SK-N-SH treated with all-trans-retinoic acid at 6 μM for 48 hours (cell line): Measurements from ENCODE around the gene LDLRAD2.
A peak's percentile ranks its signal among the peaks of the same experiment; 100 is the strongest.

Experiments
- ATAC-seq: fragments of 200-7000 bp; cut with Tn5 transposase; 3 replicates; pipeline ENCODE4 v1.9.1; 2020; ENCODE audit warnings: mild to moderate bottlenecking, moderate library complexity
- ARNTL ChIP-seq: fragments of 450-650 bp; formaldehyde crosslinking; IDR thresholded peaks from 2 replicates; pipeline ENCODE4 v1.5.0; 2020; ENCODE audit warnings: low read depth, mild to moderate bottlenecking, moderate library complexity, borderline replicate concordance
- BACH2 ChIP-seq: fragments of 250-450 bp; sonication (Bioruptor Pico); IDR thresholded peaks from 2 replicates; pipeline ENCODE4 v1.9.0; 2021; ENCODE audit warnings: mild to moderate bottlenecking, borderline replicate concordance
- CREB5 ChIP-seq: fragments of 250-450 bp; sonication (Bioruptor Pico); IDR thresholded peaks from 2 replicates; pipeline ENCODE4 v1.5.1; 2020; ENCODE audit warnings: low read depth, mild to moderate bottlenecking, moderate library complexity
- CSDC2 ChIP-seq: fragments of 250-450 bp; sonication (Bioruptor Pico); IDR thresholded peaks from 2 replicates; pipeline ENCODE4 v1.5.0; 2020; ENCODE audit warnings: mild to moderate bottlenecking, moderate library complexity
- CSRNP3 ChIP-seq: fragments of 250-450 bp; sonication (Bioruptor Pico); IDR thresholded peaks from 2 replicates; pipeline ENCODE4 v1.5.1; 2021; ENCODE audit warnings: mild to moderate bottlenecking, moderate library complexity
- GLIS3 ChIP-seq: fragments of 250-450 bp; sonication (Bioruptor Pico); IDR thresholded peaks from 2 replicates; pipeline ENCODE4 v1.5.0; 2020; ENCODE audit warnings: mild to moderate bottlenecking, moderate library complexity
- ISL1 ChIP-seq: fragments of 250-450 bp; sonication (Bioruptor Pico); IDR thresholded peaks from 2 replicates; pipeline ENCODE4 v2.1.2; 2022; ENCODE audit warnings: mild to moderate bottlenecking, moderate library complexity
- OSR1 ChIP-seq: fragments of 250-450 bp; sonication (Bioruptor Pico); IDR thresholded peaks from 2 replicates; pipeline ENCODE4 v1.8.0; 2022; ENCODE audit warnings: moderate library complexity, mild to moderate bottlenecking, inconsistent platforms
- PATZ1 ChIP-seq: fragments of 250-450 bp; sonication (Bioruptor Pico); IDR thresholded peaks from 2 replicates; pipeline ENCODE4 v1.8.0; 2020; ENCODE audit warnings: mild to moderate bottlenecking, moderate library complexity, borderline replicate concordance
- PPARA ChIP-seq: fragments of 250-450 bp; sonication (Bioruptor Pico); IDR thresholded peaks from 2 replicates; pipeline ENCODE4 v1.5.0; 2020; ENCODE audit warnings: mild to moderate bottlenecking, borderline replicate concordance
- RARB ChIP-seq: fragments of 250-450 bp; sonication (Bioruptor Pico); IDR thresholded peaks from 2 replicates; pipeline ENCODE4 v1.8.0; 2021; ENCODE audit warnings: mild to moderate bottlenecking, moderate library complexity
- SNAI2 ChIP-seq: fragments of 250-450 bp; sonication (Bioruptor Pico); IDR thresholded peaks from 2 replicates; pipeline ENCODE4 v1.5.0; 2020; ENCODE audit warnings: mild to moderate bottlenecking, moderate library complexity
- TCF4 ChIP-seq: fragments of 250-450 bp; sonication (Bioruptor Pico); IDR thresholded peaks from 2 replicates; pipeline ENCODE4 v1.8.0; 2021; ENCODE audit warnings: mild to moderate bottlenecking, moderate library complexity, borderline replicate concordance
- TOX ChIP-seq: fragments of 250-450 bp; sonication (Bioruptor Pico); IDR thresholded peaks from 2 replicates; pipeline ENCODE4 v1.8.0; 2021; ENCODE audit warnings: mild to moderate bottlenecking, moderate library complexity, borderline replicate concordance
- ZC3H10 ChIP-seq: fragments of 250-450 bp; sonication (Bioruptor Pico); IDR thresholded peaks from 2 replicates; pipeline ENCODE4 v1.5.1; 2021; ENCODE audit warnings: mild to moderate bottlenecking, moderate library complexity
- ZFP30 ChIP-seq: fragments of 450-650 bp; formaldehyde crosslinking; IDR thresholded peaks from 2 replicates; pipeline ENCODE4 v1.5.0; 2022; ENCODE audit warnings: mild to moderate bottlenecking, moderate library complexity
- ZNF565 ChIP-seq: fragments of 450-650 bp; formaldehyde crosslinking; conservative IDR thresholded peaks from 2 replicates; pipeline ENCODE4 v1.5.0; 2020; ENCODE audit warnings: low read depth, mild to moderate bottlenecking, moderate library complexity
- ZNF70 ChIP-seq: fragments of 450-650 bp; formaldehyde crosslinking; IDR thresholded peaks from 2 replicates; pipeline ENCODE4 v1.5.0; 2020; ENCODE audit warnings: mild to moderate bottlenecking, moderate library complexity
- ZNF8 ChIP-seq: fragments of 450-650 bp; formaldehyde crosslinking; IDR thresholded peaks from 2 replicates; pipeline ENCODE4 v1.5.0; 2020; ENCODE audit warnings: mild to moderate bottlenecking, moderate library complexity

Gene LDLRAD2

GRCh38 chr1:21804536-21804935 is 7.5 kb upstream of the LDLRAD2 start (continued):
- TF ChIP-seq CREB5 (CRISPR knock-in tag) = no peak
- no peak for TF ChIP-seq RARB (CRISPR knock-in tag)
- no peak for TF ChIP-seq SNAI2 (CRISPR knock-in tag)
- TF ChIP-seq ZNF8 (CRISPR knock-in tag) = no peak

GRCh38 chr1:21813542-21813941 is 1.5 kb downstream of the LDLRAD2 start:
- no peak for TF ChIP-seq ZFP30 (CRISPR knock-in tag)
- TF ChIP-seq CSRNP3 (CRISPR knock-in tag) = no peak
- no peak for TF ChIP-seq RARB (CRISPR knock-in tag)
- TF ChIP-seq PATZ1 (CRISPR knock-in tag) = no peak
- no peak for TF ChIP-seq CREB5 (CRISPR knock-in tag)
- no peak for TF ChIP-seq TOX
- TF ChIP-seq ZNF565 = no peak
- no peak for ATAC-seq

- ATAC-seq = peak; percentile 57
- TF ChIP-seq GLIS3 (CRISPR knock-in tag) = no peak
- TF ChIP-seq ZNF70 (CRISPR knock-in tag) = no peak
- no peak for TF ChIP-seq PPARA (CRISPR knock-in tag)
- peak; percentile 44; the same call in 1 of the 2 replicates for TF ChIP-seq CSRNP3 (CRISPR knock-in tag)
- TF ChIP-seq CSDC2 (CRISPR knock-in tag) = no peak
Measured at GRCh38 chr1:21814241-21814918, 2.3 kb downstream of the LDLRAD2 start.

GRCh38 chr1:21814981-21815582 is 3.0 kb downstream of the LDLRAD2 start:
- no peak for TF ChIP-seq ISL1 (CRISPR knock-in tag)
- no peak for TF ChIP-seq ZFP30 (CRISPR knock-in tag)
- TF ChIP-seq BACH2 (CRISPR knock-in tag) = no peak
- no peak for TF ChIP-seq TCF4
- TF ChIP-seq CSDC2 (CRISPR knock-in tag) = no peak
- TF ChIP-seq ARNTL (CRISPR knock-in tag) = no peak
- TF ChIP-seq ZNF70 (CRISPR knock-in tag) = no peak
- no peak for TF ChIP-seq OSR1
- no peak for TF ChIP-seq PPARA (CRISPR knock-in tag)
- no peak for TF ChIP-seq GLIS3 (CRISPR knock-in tag)
- TF ChIP-seq CREB5 (CRISPR knock-in tag) = no peak
- TF ChIP-seq RARB (CRISPR knock-in tag) = no peak
- no peak for TF ChIP-seq TOX
- no peak for TF ChIP-seq ZNF565
- no peak for TF ChIP-seq SNAI2 (CRISPR knock-in tag)
- no peak for TF ChIP-seq ZC3H10 (CRISPR knock-in tag)
- TF ChIP-seq ZNF8 (CRISPR knock-in tag) = no peak
- ATAC-seq = no peak
